ENCODE results near the gene A4GNT. TPM values are rescaled to one million over a fixed set of nuclear protein-coding genes. Genes with fewer than 3 reads are reported as not detected.
"Not testable (repeated sequence)": the region's sequence is repeated elsewhere in the genome, so short reads cannot be mapped to it uniquely, and the experiment has no call there.

The A4GNT gene
- total RNA-seq, 1 donor from 2014 or later = not detected

- no peak for DNase-seq (ENCODE audit: low read depth in 2 of 2)
Measured at GRCh38 chr3:138119423-138119766, 12.8 kb downstream of the A4GNT start.

- peak; percentile 71 to 78 for DNase-seq (ENCODE audit: low read depth in 2 of 2)
Measured at GRCh38 chr3:138118612-138119422, 13.4 kb downstream of the A4GNT start.

- peak; percentile 41 to 50 for DNase-seq (ENCODE audit: low read depth in 2 of 2)
Measured at GRCh38 chr3:138114988-138115971, 16.9 kb downstream of the A4GNT start, which contains the start of gene DZIP1L. Gene DZIP1L (minus strand): TSS chr3:138115608. CDS start chr3:138103971, 11,637 bp downstream.

GRCh38 chr3:138114431-138114918 is 17.7 kb downstream of the A4GNT start:
- no peak for DNase-seq (ENCODE audit: low read depth in 2 of 2)

GRCh38 chr3:138113326-138113725 is 18.9 kb downstream of the A4GNT start:
- no peak for DNase-seq (ENCODE audit: low read depth in 2 of 2)

GRCh38 chr3:138112362-138112761 is 19.8 kb downstream of the A4GNT start:
- no peak for DNase-seq (ENCODE audit: low read depth in 2 of 2)

GRCh38 chr3:138105598-138105997 is 26.6 kb downstream of the A4GNT start:
- DNase-seq (ENCODE audit: low read depth in 2 of 2) = no peak

- DNase-seq (ENCODE audit: low read depth in 2 of 2) = no peak
Measured at GRCh38 chr3:138103466-138103865, 28.7 kb downstream of the A4GNT start.

GRCh38 chr3:138101351-138101940 is 30.7 kb downstream of the A4GNT start:
- DNase-seq (ENCODE audit: low read depth in 2 of 2) = not testable (repeated sequence)

- no peak for DNase-seq (ENCODE audit: low read depth in 2 of 2)
Measured at GRCh38 chr3:138099417-138099816, 32.8 kb downstream of the A4GNT start.

GRCh38 chr3:138097192-138098172 is 34.7 kb downstream of the A4GNT start:
- no peak for DNase-seq (ENCODE audit: low read depth in 2 of 2)

GRCh38 chr3:138093721-138094120 is 38.5 kb downstream of the A4GNT start:
- no peak for DNase-seq (ENCODE audit: low read depth in 2 of 2)

- DNase-seq (ENCODE audit: low read depth in 2 of 2) = no peak
Measured at GRCh38 chr3:138092023-138092422, 40.2 kb downstream of the A4GNT start.

- no peak for DNase-seq (ENCODE audit: low read depth in 2 of 2)
Measured at GRCh38 chr3:138089091-138089490, 43.1 kb downstream of the A4GNT start.

- DNase-seq (ENCODE audit: low read depth in 2 of 2) = not testable (repeated sequence)
Measured at GRCh38 chr3:138085745-138086144, 46.4 kb downstream of the A4GNT start.

GRCh38 chr3:138084196-138084595 is 48.0 kb downstream of the A4GNT start:
- no peak for DNase-seq (ENCODE audit: low read depth in 2 of 2)

- DNase-seq (ENCODE audit: low read depth in 2 of 2) = no peak
Measured at GRCh38 chr3:138082992-138083386, 49.2 kb downstream of the A4GNT start.

- DNase-seq (ENCODE audit: low read depth in 2 of 2) = no peak
Measured at GRCh38 chr3:138082085-138082991, 49.9 kb downstream of the A4GNT start.

GRCh38 chr3:138081371-138082084 is 50.7 kb downstream of the A4GNT start:
- DNase-seq (ENCODE audit: low read depth in 2 of 2) = no peak
